Measurements from ENCODE around the gene IMMT. TPM values are rescaled to one million over a fixed set of nuclear protein-coding genes. Genes with fewer than 3 reads are reported as not detected.
A peak's percentile ranks its signal among the peaks of the same experiment; 100 is the strongest.

Gene IMMT
- total RNA-seq, 1 experiment from 2014 or later = 113 TPM

GRCh38 chr2:86158286-86158685 is 37.0 kb downstream of the IMMT start:
- DNase-seq (ENCODE audit: low spot score) = no peak
- in situ Hi-C loops (cut with HindIII; ENCODE audit: low sequenced_read_pairs) = no loop called here

- no peak for DNase-seq (ENCODE audit: low spot score)
- in situ Hi-C loops (cut with HindIII; ENCODE audit: low sequenced_read_pairs) = no loop called here
Observed at GRCh38 chr2:86157009-86157556, 38.2 kb downstream of the IMMT start.

GRCh38 chr2:86150502-86150901 is 44.8 kb downstream of the IMMT start:
- no peak for DNase-seq (ENCODE audit: low spot score)
- in situ Hi-C loops (cut with HindIII; ENCODE audit: low sequenced_read_pairs) = no loop called here

- no peak for DNase-seq (ENCODE audit: low spot score)
- in situ Hi-C loops (cut with HindIII; ENCODE audit: low sequenced_read_pairs) = no loop called here
Observed at GRCh38 chr2:86147793-86148192, 47.5 kb downstream of the IMMT start.

- in situ Hi-C loops (cut with HindIII; ENCODE audit: low sequenced_read_pairs) = no loop called here
- DNase-seq (ENCODE audit: low spot score) = no peak
Observed at GRCh38 chr2:86143926-86144685, 51.2 kb downstream of the IMMT start.

GRCh38 chr2:86143307-86143706 is 52.0 kb downstream of the IMMT start:
- DNase-seq (ENCODE audit: low spot score) = no peak
- in situ Hi-C loops (cut with HindIII; ENCODE audit: low sequenced_read_pairs) = no loop called here

GRCh38 chr2:86142436-86143257 is 52.6 kb downstream of the IMMT start:
- no peak for DNase-seq (ENCODE audit: low spot score)
- in situ Hi-C loops (cut with HindIII; ENCODE audit: low sequenced_read_pairs) = no loop called here

GRCh38 chr2:86140969-86141392 is 54.3 kb downstream of the IMMT start:
- no peak for DNase-seq (ENCODE audit: low spot score)
- in situ Hi-C loops (cut with HindIII; ENCODE audit: low sequenced_read_pairs) = no loop called here

DNA sequence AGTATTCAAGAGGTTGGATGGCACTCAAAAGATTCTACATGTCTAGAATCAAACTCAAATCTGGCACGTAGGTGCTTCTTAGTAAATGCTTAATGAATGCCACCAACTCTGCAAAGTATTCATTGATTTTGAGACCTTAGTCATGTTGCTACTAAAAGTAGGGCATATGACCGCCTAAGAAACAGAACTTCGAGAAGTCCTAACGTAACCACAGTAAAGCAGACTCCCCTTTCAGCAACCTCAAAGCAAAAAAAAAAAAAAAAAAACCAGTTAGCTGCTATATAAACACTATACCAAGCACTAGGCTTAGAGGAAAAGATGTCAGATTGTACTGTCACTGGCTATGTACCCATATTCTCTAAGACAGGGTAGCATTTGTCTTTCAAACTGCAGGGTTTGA is 55.3 kb downstream of the IMMT start:
- DNase-seq (ENCODE audit: low spot score) = no peak
- in situ Hi-C loops (cut with HindIII; ENCODE audit: low sequenced_read_pairs) = no loop called here

DNA sequence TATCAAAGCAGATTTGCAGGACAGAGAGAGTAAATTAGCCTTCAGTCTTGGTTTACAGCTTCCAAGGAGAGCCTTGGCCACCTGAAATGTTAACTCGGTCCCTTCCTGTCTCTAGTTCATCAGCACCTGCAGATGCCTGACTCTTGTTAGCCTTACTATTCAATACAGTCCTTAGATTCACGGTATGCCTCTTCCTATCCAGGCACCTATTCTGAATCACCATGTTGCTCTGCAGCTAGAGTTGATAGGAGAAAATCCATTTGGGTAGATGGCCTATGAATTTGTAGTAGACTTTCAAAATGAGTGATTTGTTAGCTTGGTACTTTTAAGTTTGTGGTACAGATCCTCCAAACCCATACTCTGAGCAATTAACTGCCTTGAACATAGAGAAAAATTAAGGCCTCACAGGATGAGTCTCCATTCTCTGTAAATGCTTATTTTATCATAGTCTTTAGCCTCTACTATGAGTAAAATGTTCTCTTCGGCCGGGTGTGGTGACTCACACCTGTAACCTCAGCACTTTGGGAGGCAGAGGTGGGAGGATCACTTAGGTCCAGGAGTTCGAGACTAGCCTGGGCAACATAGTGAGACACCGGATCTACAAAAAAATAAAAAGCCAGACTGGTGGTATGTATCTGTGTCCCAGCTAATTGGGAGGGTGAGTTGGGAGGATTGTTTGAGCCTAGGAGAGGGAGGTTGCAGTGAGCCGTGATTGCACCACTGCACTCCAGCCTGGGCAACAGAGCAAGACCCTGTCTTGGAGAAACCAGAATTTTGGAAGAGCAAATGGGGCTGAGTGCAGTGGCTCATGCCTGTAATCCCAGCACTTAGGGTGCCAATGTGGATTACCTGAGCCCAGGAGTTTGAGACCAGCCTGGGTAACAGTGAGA is 56.3 kb downstream of the IMMT start:
- DNase-seq (ENCODE audit: low spot score) = no peak
- in situ Hi-C loops (cut with HindIII; ENCODE audit: low sequenced_read_pairs) = no loop called here

DNA sequence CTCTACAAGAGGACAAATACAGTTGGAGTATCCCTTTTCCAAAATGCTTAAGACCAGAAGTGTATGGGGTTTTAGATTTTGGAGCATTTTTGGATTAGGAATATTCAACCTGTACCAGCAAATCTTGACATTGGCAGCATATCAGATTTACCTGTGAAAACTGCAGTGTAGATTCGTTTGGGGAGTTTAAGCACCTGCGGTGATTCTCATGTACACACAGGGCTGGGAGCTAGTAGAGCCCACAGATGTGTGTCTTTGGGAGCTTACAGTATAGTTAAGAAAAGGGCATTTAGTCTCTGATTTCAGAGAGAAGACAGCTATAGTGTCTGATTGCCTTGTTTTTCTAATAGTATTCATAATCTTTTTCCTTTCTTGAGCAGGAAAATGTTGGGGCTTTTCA is 59.1 kb downstream of the IMMT start:
- no peak for DNase-seq (ENCODE audit: low spot score)
- in situ Hi-C loops (cut with HindIII; ENCODE audit: low sequenced_read_pairs) = no loop called here

DNA sequence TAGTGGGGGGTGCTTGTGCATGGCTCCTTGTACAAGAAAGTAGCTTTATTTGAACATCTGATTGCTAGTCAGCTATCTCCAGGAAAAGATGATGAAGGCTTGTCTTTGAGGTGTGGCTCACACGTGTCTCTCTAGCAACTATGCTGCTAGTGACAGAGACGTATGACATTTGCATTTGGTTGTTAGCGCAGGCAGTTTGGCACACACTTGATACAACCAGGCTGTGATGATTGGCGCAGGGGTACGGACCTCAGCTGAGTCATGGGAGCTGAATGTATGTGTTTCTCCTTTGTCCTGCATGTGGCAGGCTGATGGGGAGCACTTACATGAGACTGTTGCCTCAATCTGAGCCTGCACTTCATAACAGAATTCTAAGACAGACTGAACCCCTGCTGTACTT is 59.6 kb downstream of the IMMT start:
- in situ Hi-C loops (cut with HindIII; ENCODE audit: low sequenced_read_pairs) = no loop called here
- no peak for DNase-seq (ENCODE audit: low spot score)

GRCh38 chr2:86134709-86135108 is 60.6 kb downstream of the IMMT start:
- in situ Hi-C loops (cut with HindIII; ENCODE audit: low sequenced_read_pairs) = no loop called here

GRCh38 chr2:86124683-86125082 is 70.6 kb downstream of the IMMT start:
- in situ Hi-C loops (cut with HindIII; ENCODE audit: low sequenced_read_pairs) = no loop called here
- no peak for DNase-seq (ENCODE audit: low spot score)

More at GRCh38 chr2:86134709-86135108, 60.6 kb downstream of the IMMT start:
- DNase-seq (ENCODE audit: low spot score) = no peak

GRCh38 chr2:86123328-86123925 is 71.8 kb downstream of the IMMT start:
- DNase-seq (ENCODE audit: low spot score) = no peak
- in situ Hi-C loops (cut with HindIII; ENCODE audit: low sequenced_read_pairs) = no loop called here

DNA sequence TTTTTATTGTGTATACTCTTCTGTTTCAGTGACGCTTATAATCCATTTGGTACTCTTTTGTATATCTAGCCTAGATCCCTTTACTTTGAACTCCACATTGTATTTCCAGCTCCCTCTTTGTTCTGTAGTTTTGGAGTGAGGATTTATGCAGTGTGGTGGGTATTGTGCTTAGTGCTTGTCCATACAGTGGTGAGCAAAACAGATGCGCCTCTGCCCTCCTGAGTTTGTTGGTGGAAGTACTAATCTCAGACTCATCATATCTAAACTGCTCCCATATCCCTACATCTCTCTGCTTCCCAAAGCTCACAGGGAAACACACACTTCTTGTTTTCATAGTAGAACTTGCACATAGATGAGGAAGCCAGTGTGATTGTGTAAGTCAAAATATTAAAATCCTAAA is 77.1 kb downstream of the IMMT start:
- DNase-seq (ENCODE audit: low spot score) = no peak
- in situ Hi-C loops (cut with HindIII; ENCODE audit: low sequenced_read_pairs) = no loop called here

- in situ Hi-C loops (cut with HindIII; ENCODE audit: low sequenced_read_pairs) = no loop called here
- DNase-seq (ENCODE audit: low spot score) = no peak
Observed at GRCh38 chr2:86107031-86107430, 88.2 kb downstream of the IMMT start.

- peak; percentile 97 for DNase-seq (ENCODE audit: low spot score)
- in situ Hi-C loops (cut with HindIII; ENCODE audit: low sequenced_read_pairs) = no loop called here
Observed at GRCh38 chr2:86105969-86106945, 89.0 kb downstream of the IMMT start, which contains the start of gene PTCD3. Gene PTCD3 (plus strand): TSS chr2:86106235. CDS start chr2:86106248, 13 bp downstream.
